GM12878 (cell line): ENCODE data around the gene DLG4. TPM values are rescaled to one million over a fixed set of nuclear protein-coding genes. Genes with fewer than 3 reads are reported as not detected.

Source experiments
- ATF7 ChIP-seq: fragments of 450-650 bp; IDR thresholded peaks from 2 replicates; pipeline ENCODE4 v1.6.1; 2016; ENCODE audit warnings: low read depth, mild to moderate bottlenecking
- BCL11A ChIP-seq: IDR thresholded peaks from 2 replicates; pipeline ENCODE4 v1.6.1; 2011; ENCODE audit warnings: low read depth, low read length
- CHD4 ChIP-seq: fragments of 200-600 bp; sonication (generic); IDR thresholded peaks from 2 replicates; pipeline ENCODE4 v1.6.1; 2016; ENCODE audit warnings: mild to moderate bottlenecking
- FOS ChIP-seq: IDR thresholded peaks from 3 replicates; pipeline ENCODE4 v1.6.1; 2011; ENCODE audit warnings: borderline replicate concordance; ENCODE audit not compliant: insufficient read length; ENCODE audit errors: extremely low read depth
- GATAD2B ChIP-seq: fragments of 450-650 bp; conservative IDR thresholded peaks from 2 replicates; pipeline ENCODE4 v1.6.1; 2017; ENCODE audit warnings: low read depth, mild to moderate bottlenecking, moderate library complexity
- HDAC6 ChIP-seq: fragments of 200-600 bp; sonication (generic); IDR thresholded peaks from one replicate; pipeline ENCODE4 v1.8.0; 2017; ENCODE audit warnings: antibody characterized with exemption; ENCODE audit not compliant: unreplicated experiment
- IKZF1 ChIP-seq: fragments of 450-650 bp; conservative IDR thresholded peaks from 2 replicates; pipeline ENCODE4 v1.6.1; 2017; ENCODE audit warnings: antibody characterized with exemption, mild to moderate bottlenecking
- KLF5 ChIP-seq: fragments of 450-650 bp; IDR thresholded peaks from 2 replicates; pipeline ENCODE4 v1.6.1; 2014; ENCODE audit warnings: mild to moderate bottlenecking; ENCODE audit not compliant: partially characterized antibody
- LARP7 ChIP-seq: fragments of 450-650 bp; IDR thresholded peaks from 2 replicates; pipeline ENCODE4 v1.6.1; 2017; ENCODE audit warnings: mild to moderate bottlenecking
- MEF2B ChIP-seq: fragments of 450-650 bp; IDR thresholded peaks from 2 replicates; pipeline ENCODE4 v1.6.1; 2018; ENCODE audit warnings: mild to moderate bottlenecking, moderate library complexity; ENCODE audit not compliant: partially characterized antibody, poor library complexity, severe bottlenecking
- MXI1 ChIP-seq: fragments of 150-350 bp; IDR thresholded peaks from 2 replicates; pipeline ENCODE4 v1.6.1; 2011; ENCODE audit warnings: low read depth, mild to moderate bottlenecking, inconsistent platforms, low read length, improper control_type of control experiment
- NFIC ChIP-seq: IDR thresholded peaks from 2 replicates; pipeline ENCODE4 v1.6.1; 2012; ENCODE audit warnings: low read depth, mild to moderate bottlenecking, inconsistent platforms, low read length, moderate library complexity
- NFYA ChIP-seq: IDR thresholded peaks from 2 replicates; pipeline ENCODE4 v1.6.1; 2011; ENCODE audit warnings: low read depth, mild to moderate bottlenecking, low read length, improper control_type of control experiment, borderline replicate concordance
- NR2F1 ChIP-seq: fragments of 450-650 bp; conservative IDR thresholded peaks from 2 replicates; pipeline ENCODE4 v1.6.1; 2017; ENCODE audit warnings: mild to moderate bottlenecking
- NRF1 ChIP-seq: conservative IDR thresholded peaks from 2 replicates; pipeline ENCODE4 v1.6.1; 2011; ENCODE audit warnings: mild to moderate bottlenecking, low read depth, low read length, improper control_type of control experiment
- RB1 ChIP-seq: fragments of 450-650 bp; formaldehyde crosslinking; IDR thresholded peaks from 2 replicates; pipeline ENCODE4 v1.6.1; 2017; ENCODE audit warnings: mild to moderate bottlenecking, borderline replicate concordance
- SIX5 ChIP-seq: IDR thresholded peaks from 2 replicates; pipeline ENCODE4 v1.6.1; 2011; ENCODE audit warnings: mild to moderate bottlenecking, low read depth, low read length, moderate library complexity; ENCODE audit not compliant: severe bottlenecking
- SREBF1 ChIP-seq: IDR thresholded peaks from 2 replicates; pipeline ENCODE4 v1.6.1; 2012; ENCODE audit warnings: mild to moderate bottlenecking, low read length
- STAT1 ChIP-seq: fragments of 450-650 bp; conservative IDR thresholded peaks from 2 replicates; pipeline ENCODE4 v1.6.1; 2014; ENCODE audit warnings: antibody characterized with exemption, mild to moderate bottlenecking
- TARDBP ChIP-seq: IDR thresholded peaks from 2 replicates; pipeline ENCODE4 v1.6.1; 2016; ENCODE audit warnings: borderline replicate concordance
- ZBTB33 ChIP-seq: fragments of 450-650 bp; IDR thresholded peaks from 2 replicates; pipeline ENCODE4 v1.6.1; 2017; ENCODE audit warnings: mild to moderate bottlenecking
- ZNF217 ChIP-seq: fragments of 450-650 bp; IDR thresholded peaks from 2 replicates; pipeline ENCODE4 v1.6.1; 2017; ENCODE audit warnings: antibody characterized with exemption, mild to moderate bottlenecking
- ZZZ3 ChIP-seq: IDR thresholded peaks from 2 replicates; pipeline ENCODE4 v1.6.1; 2011; ENCODE audit warnings: low read depth; ENCODE audit not compliant: control insufficient read depth, insufficient read length
- polyA plus RNA-seq, 11 experiments: library from polyadenylated mRNA; depleted of rRNA in 4 of 11; unstranded in 6 of 11; stranded (reverse) in 5 of 11; fragments of >200 nt; fragmentation: Nextera tagmentation in 4 of 11; fragmentation: Illumina TruSeq in 1 of 11; extraction: Ambion mirVana in 4 of 11; extraction: Trizol in 1 of 11; gene quantifications; 1 replicate in 1 of 11; 2 replicates in 10 of 11; pipeline versions ENCODE4 v1.2.1 to v1.2.3, GENCODE V29; 2011 to 2016; ENCODE audit warnings: inconsistent platforms in 2 of 11, missing spikeins in 2 of 11, low read depth in 1 of 11
- total RNA-seq, 4 experiments: library from RNA; depleted of rRNA in 3 of 4; stranded (reverse); fragments of >200 nt in 3 of 4; fragmentation: Illumina TruSeq in 1 of 4; extraction: Trizol in 1 of 4; gene quantifications; 2 replicates each; pipeline versions ENCODE4 v1.2.1 to v1.2.3, GENCODE V29; 2013 to 2021
- TF ChIP-seq, protein P1 (sequence below): fragments of 450-650 bp; IDR thresholded peaks from 2 replicates; pipeline ENCODE4 v1.6.1; 2016; ENCODE audit warnings: mild to moderate bottlenecking
- TF ChIP-seq, protein P2 (sequence below): fragments of 450-650 bp; IDR thresholded peaks from 2 replicates; pipeline ENCODE4 v1.6.1; 2017; ENCODE audit warnings: low read depth, mild to moderate bottlenecking, moderate library complexity

Gene DLG4
- total and polyA plus RNA-seq, 10 of the 15 experiments (the other 5 are each of a cell fraction or from before 2014, with no cell fraction given) = 0.07 to 4.1 (median 1.3) TPM

DNA sequence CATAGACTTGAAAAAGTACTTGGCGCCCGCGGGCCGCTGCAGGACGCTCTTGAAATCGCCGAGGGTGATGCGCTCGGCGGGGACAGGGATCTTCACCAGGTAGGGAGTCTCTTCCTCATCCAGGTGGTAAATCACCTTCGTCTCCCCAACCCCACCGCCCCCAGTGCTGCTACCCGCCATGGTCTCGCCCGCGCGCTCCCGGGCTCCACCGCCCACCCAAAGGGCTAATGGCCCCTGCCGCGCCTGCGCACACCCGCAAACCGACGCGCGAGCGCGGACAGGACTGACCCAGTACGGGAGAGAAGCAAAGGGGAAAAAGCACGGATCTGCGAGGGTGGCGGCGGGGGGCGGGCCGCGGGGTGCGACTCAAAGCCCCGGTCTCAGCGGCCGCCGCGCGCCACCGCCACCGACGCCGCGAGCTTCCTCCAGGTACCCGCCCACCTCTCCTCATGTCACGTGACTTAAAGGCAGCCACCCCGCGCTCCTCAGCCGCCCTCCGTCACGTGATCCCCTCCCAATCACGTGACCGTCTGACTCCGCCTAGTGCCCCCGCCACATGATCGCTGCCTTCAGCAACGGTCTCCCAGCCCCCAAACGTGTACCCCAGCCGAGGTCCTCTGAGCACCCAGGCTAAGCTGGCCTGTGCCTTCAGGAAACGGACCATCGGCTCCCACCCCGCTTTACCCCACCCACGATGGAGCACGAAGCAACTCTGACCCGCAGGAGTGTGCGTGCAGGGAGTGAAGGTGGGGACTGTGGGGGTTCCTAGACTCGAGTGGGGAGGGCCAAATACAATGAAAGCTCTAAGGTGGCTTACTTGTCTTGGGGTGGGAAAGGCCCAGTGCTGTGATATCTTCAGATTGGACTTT lies 14.7 kb upstream of the DLG4 start, which contains the start of gene DVL2 (continued):
- TF ChIP-seq MXI1 (peak; percentile 83; the same call in 1 of the 2 replicates), HDAC6 (no peak), ZZZ3 (no peak), NFIC (peak; percentile 83), GATAD2B (peak; percentile 53; the same call in 1 of the 2 replicates), ZBTB33 (no peak), FOS (peak; percentile 90), IKZF1 (peak; percentile 89), STAT1 (no peak), SIX5 (peak; percentile 48), NR2F1 (peak; percentile 64), NRF1 (peak; percentile 41; the same call in 1 of the 2 replicates), NFYA (no peak), ATF7 (peak; percentile 44; the same call in 1 of the 2 replicates), BCL11A (peak; percentile 33; the same call in 1 of the 2 replicates), CHD4 (no peak), LARP7 (peak; percentile 83; the same call in 1 of the 2 replicates), MEF2B (peak; percentile 89), TARDBP (no peak; the same call in 1 of the 2 replicates), ZNF217 (no peak), KLF5 (peak; percentile 63), SREBF1 (peak; percentile 61; the same call in 1 of the 2 replicates), RB1 (peak; percentile 81; the same call in 1 of the 2 replicates)
- TF ChIP-seq, protein P1, sequence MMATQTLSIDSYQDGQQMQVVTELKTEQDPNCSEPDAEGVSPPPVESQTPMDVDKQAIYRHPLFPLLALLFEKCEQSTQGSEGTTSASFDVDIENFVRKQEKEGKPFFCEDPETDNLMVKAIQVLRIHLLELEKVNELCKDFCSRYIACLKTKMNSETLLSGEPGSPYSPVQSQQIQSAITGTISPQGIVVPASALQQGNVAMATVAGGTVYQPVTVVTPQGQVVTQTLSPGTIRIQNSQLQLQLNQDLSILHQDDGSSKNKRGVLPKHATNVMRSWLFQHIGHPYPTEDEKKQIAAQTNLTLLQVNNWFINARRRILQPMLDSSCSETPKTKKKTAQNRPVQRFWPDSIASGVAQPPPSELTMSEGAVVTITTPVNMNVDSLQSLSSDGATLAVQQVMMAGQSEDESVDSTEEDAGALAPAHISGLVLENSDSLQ = peak; percentile 50
- TF ChIP-seq, protein P2, sequence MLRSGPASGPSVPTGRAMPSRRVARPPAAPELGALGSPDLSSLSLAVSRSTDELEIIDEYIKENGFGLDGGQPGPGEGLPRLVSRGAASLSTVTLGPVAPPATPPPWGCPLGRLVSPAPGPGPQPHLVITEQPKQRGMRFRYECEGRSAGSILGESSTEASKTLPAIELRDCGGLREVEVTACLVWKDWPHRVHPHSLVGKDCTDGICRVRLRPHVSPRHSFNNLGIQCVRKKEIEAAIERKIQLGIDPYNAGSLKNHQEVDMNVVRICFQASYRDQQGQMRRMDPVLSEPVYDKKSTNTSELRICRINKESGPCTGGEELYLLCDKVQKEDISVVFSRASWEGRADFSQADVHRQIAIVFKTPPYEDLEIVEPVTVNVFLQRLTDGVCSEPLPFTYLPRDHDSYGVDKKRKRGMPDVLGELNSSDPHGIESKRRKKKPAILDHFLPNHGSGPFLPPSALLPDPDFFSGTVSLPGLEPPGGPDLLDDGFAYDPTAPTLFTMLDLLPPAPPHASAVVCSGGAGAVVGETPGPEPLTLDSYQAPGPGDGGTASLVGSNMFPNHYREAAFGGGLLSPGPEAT = peak; percentile 86
